ENCODE data around the gene C19orf67. TPM values are rescaled to one million over a fixed set of nuclear protein-coding genes. Genes with fewer than 3 reads are reported as not detected.

The C19orf67 gene
- total RNA-seq, 3 donors from 2014 or later: not detected

- no peak overlapping the region for H3K4me3 ChIP-seq
- DNase-seq (ENCODE audit: low spot score in 2 of 2): no peak
- no peak for TF ChIP-seq POLR2A (IDR thresholded peaks at IDR 0.05)
- no peak for TF ChIP-seq CTCF (IDR thresholded peaks at IDR 0.05)
- TF ChIP-seq POLR2AphosphoS5 (IDR thresholded peaks at IDR 0.05): no peak
- H3K27me3 ChIP-seq: no peaks in the 10 kb centered on the region
- H3K27ac ChIP-seq: no peak overlapping the region
- H3K36me3 ChIP-seq: no peaks in the 10 kb centered on the region
- intact Hi-C loops (cut with DNase I; ENCODE audit: low total_unique reads): no loop called here
- peaks cover 2 to 4% of the 10 kb centered on the region in 2 donors for H3K4me1 ChIP-seq
- H3K9me3 ChIP-seq: no peaks in the 10 kb centered on the region
These were observed 22.5 kb downstream of the C19orf67 start for GRCh38 chr19:14063105-14063504.

- H3K27me3 ChIP-seq: no peaks in the 10 kb centered on the region
These were observed 23.1 kb downstream of the C19orf67 start for GRCh38 chr19:14062558-14062855.

GRCh38 chr19:14061751-14062557 lies 23.6 kb downstream of the C19orf67 start, which contains the start of gene PALM3:
PALM3 (minus strand) TSS chr19:14062076; CDS start chr19:14061980, 96 bp downstream.
- peak; percentile 34 to 70 for DNase-seq (ENCODE audit: low spot score in 2 of 2)
- H3K27ac ChIP-seq: peak within 1 kb of the TSS; percentile 29 to 66
- peak within 1 kb of the TSS in 2 of 3 donors; percentile 15 to 51 for H3K4me3 ChIP-seq
- intact Hi-C loops (cut with DNase I; ENCODE audit: low total_unique reads): no loop called here
- no peaks in the 10 kb centered on the region for H3K9me3 ChIP-seq
- no peaks in the 10 kb centered on the region for H3K36me3 ChIP-seq
- TF ChIP-seq POLR2A (IDR thresholded peaks at IDR 0.05): no peak
- no peak for TF ChIP-seq CTCF (IDR thresholded peaks at IDR 0.05)
- no peak for TF ChIP-seq POLR2AphosphoS5 (IDR thresholded peaks at IDR 0.05)
- peaks cover 6 to 9% of the 10 kb centered on the region in 2 donors for H3K4me1 ChIP-seq
- H3K27me3 ChIP-seq: no peaks in the 10 kb centered on the region

More at GRCh38 chr19:14062558-14062855, 23.1 kb downstream of the C19orf67 start:
- H3K9me3 ChIP-seq: no peaks in the 10 kb centered on the region
- intact Hi-C loops (cut with DNase I; ENCODE audit: low total_unique reads): no loop called here
- H3K4me3 ChIP-seq: no peak overlapping the region
- TF ChIP-seq POLR2AphosphoS5 (IDR thresholded peaks at IDR 0.05) (no peak), CTCF (IDR thresholded peaks at IDR 0.05) (no peak), POLR2A (IDR thresholded peaks at IDR 0.05) (no peak)
- peaks cover 6 to 9% of the 10 kb centered on the region in 2 donors for H3K4me1 ChIP-seq
- H3K27ac ChIP-seq: no peak overlapping the region
- no peaks in the 10 kb centered on the region for H3K36me3 ChIP-seq
- DNase-seq (ENCODE audit: low spot score in 2 of 2): no peak

GRCh38 chr19:14061081-14061749 lies 24.4 kb downstream of the C19orf67 start:
- no peak for TF ChIP-seq POLR2AphosphoS5 (IDR thresholded peaks at IDR 0.05)
- TF ChIP-seq CTCF (IDR thresholded peaks at IDR 0.05): no peak
- no peak for TF ChIP-seq POLR2A (IDR thresholded peaks at IDR 0.05)
- peak overlapping the region in 2 of 3 donors; percentile 15 to 51 for H3K4me3 ChIP-seq
- peaks cover 6 to 9% of the 10 kb centered on the region in 2 donors for H3K4me1 ChIP-seq
- peak overlapping the region; percentile 29 to 66 for H3K27ac ChIP-seq
- no peaks in the 10 kb centered on the region for H3K36me3 ChIP-seq
- H3K9me3 ChIP-seq: no peaks in the 10 kb centered on the region
- DNase-seq (ENCODE audit: low spot score in 2 of 2): no peak
- H3K27me3 ChIP-seq: no peaks in the 10 kb centered on the region
- intact Hi-C loops (cut with DNase I; ENCODE audit: low total_unique reads): no loop called here

- peaks cover 6 to 9% of the 10 kb centered on the region in 2 donors for H3K4me1 ChIP-seq
- no peaks in the 10 kb centered on the region for H3K36me3 ChIP-seq
- no peak overlapping the region for H3K4me3 ChIP-seq
- no peak for DNase-seq (ENCODE audit: low spot score in 2 of 2)
- H3K27ac ChIP-seq: no peak overlapping the region
- H3K9me3 ChIP-seq: no peaks in the 10 kb centered on the region
- no peaks in the 10 kb centered on the region for H3K27me3 ChIP-seq
- intact Hi-C loops (cut with DNase I; ENCODE audit: low total_unique reads): no loop called here
- TF ChIP-seq POLR2AphosphoS5 (IDR thresholded peaks at IDR 0.05): no peak
- TF ChIP-seq POLR2A (IDR thresholded peaks at IDR 0.05): no peak
- TF ChIP-seq CTCF (IDR thresholded peaks at IDR 0.05): no peak
These were observed 25.9 kb downstream of the C19orf67 start for GRCh38 chr19:14059652-14060155.
